IPS-18c (cell line): Measurements from ENCODE around the gene ZNF160.
"Not testable (repeated sequence)": the region's sequence is repeated elsewhere in the genome, so short reads cannot be mapped to it uniquely, and the experiment has no call there.

Experiments used
- H3K4me3 ChIP-seq: 2 replicates; pipeline ENCODE4 v1.7.0; 2013; ENCODE audit warnings: low read depth, mild to moderate bottlenecking, low read length, moderate library complexity; ENCODE audit not compliant: insufficient read depth
- H3K9me3 ChIP-seq: one replicate; pipeline ENCODE4 v1.6.1; 2013; ENCODE audit warnings: mild to moderate bottlenecking, low read length, moderate library complexity; ENCODE audit not compliant: control insufficient read depth, insufficient read depth

Gene ZNF160

DNA sequence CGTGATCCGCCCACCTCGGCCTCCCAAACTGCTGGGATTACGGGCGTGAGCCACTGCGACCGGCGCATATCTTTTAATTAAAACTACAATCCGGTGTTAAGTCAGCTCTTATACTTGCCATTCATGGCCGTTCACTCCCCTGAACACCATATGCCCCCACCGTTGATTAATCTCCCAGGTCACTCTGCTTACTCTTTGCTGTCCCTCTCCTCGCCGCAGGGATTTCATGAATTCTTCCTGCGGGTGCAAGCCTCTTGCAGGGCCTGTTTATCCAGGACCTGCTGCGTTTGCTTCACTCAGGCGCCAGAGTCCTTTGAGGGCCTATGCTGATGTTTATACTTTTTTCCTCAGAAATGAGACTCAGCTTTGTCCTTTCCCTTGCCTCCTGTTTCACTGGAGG, 57.7 kb downstream of the ZNF160 start:
- Histone ChIP-seq H3K4me3 (no peak overlapping the region), H3K9me3 (peaks cover 5% of the 10 kb centered on the region)

DNA sequence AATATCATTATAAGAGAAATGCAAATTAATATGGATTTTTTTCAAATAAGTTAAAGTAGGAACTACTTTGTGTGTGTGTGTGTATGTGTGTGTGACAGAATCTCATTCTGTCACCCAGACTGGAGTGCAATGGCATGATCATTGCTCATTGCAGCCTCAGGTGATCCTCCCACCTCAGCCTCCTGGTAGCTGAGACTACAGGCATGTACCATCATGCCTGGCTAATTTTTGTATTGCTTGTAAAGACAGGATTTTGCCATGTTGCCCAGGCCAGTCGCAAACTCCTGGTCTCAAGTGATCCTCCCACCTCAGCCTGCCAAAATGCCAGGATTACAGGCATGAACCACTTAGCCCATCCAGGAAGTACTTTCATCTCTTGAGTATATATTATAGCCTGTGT, 61.9 kb downstream of the ZNF160 start:
- H3K4me3 ChIP-seq = no peak overlapping the region
- H3K9me3 ChIP-seq = peaks cover 10% of the 10 kb centered on the region

GRCh38 chr19:53037101-53038097, 65.8 kb downstream of the ZNF160 start:
- peak overlapping the region; percentile 16; the same call in 1 of the 2 replicates for H3K4me3 ChIP-seq
- peaks cover 8% of the 10 kb centered on the region for H3K9me3 ChIP-seq

GRCh38 chr19:53034948-53035675, 68.1 kb downstream of the ZNF160 start:
- no peak overlapping the region for H3K4me3 ChIP-seq
- peaks cover 8% of the 10 kb centered on the region for H3K9me3 ChIP-seq

DNA sequence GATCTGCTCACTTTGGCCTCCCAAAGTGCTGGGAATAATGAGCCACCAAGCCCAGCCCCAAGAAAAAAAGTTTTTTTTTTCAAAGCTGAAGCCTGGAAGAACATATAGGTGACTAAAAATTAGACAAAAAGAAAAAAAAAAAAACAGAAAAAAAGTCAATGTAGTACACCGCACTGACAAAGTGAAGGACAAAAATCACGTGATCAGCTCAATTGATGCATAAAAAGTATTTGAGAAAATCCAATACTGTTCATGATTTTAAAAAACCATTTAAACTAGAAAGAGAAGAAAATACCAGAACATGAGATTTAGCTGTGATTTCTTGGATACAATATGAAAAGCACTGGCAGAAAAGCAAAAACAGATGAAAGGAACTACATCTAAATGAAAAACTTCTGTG, 69.2 kb downstream of the ZNF160 start:
- no peak overlapping the region for H3K4me3 ChIP-seq
- H3K9me3 ChIP-seq = peaks cover 8% of the 10 kb centered on the region

- not testable (repeated sequence) for H3K4me3 ChIP-seq, H3K9me3 ChIP-seq
Observed at GRCh38 chr19:53028306-53028705, 74.9 kb downstream of the ZNF160 start.

GRCh38 chr19:53019684-53020083, 83.5 kb downstream of the ZNF160 start:
- H3K9me3 ChIP-seq = no peaks in the 10 kb centered on the region
- no peak overlapping the region for H3K4me3 ChIP-seq
